RWPE2 (cell line): ENCODE results near the gene GSDME.

ENCODE experiments used
- ATAC-seq: fragments of 200-7000 bp; cut with Tn5 transposase; 3 replicates; pipeline ENCODE4 v1.9.1; 2021; ENCODE audit warnings: low read depth
- DNase-seq: peaks from one replicate; pipeline ENCODE4 v3.0.0-alpha.2; 2020; ENCODE audit warnings: low spot score
- H3K27ac ChIP-seq: fragments of 450-650 bp; 2 replicates; pipeline ENCODE4 v1.5.1; 2017; ENCODE audit warnings: mild to moderate bottlenecking; ENCODE audit not compliant: poor library complexity, severe bottlenecking
- H3K27me3 ChIP-seq: fragments of 250-450 bp; sonication (Bioruptor Pico); 2 replicates; pipeline ENCODE4 v1.5.1; 2021; ENCODE audit warnings: mild to moderate bottlenecking, moderate library complexity; ENCODE audit not compliant: insufficient read depth, poor library complexity, severe bottlenecking
- H3K36me3 ChIP-seq: fragments of 250-450 bp; sonication (Bioruptor Pico); 2 replicates; pipeline ENCODE4 v1.5.1; 2020; ENCODE audit warnings: low read depth, mild to moderate bottlenecking, moderate library complexity
- H3K4me1 ChIP-seq: fragments of 250-450 bp; sonication (Bioruptor Pico); 2 replicates; pipeline ENCODE4 v1.5.1; 2021; ENCODE audit warnings: mild to moderate bottlenecking, moderate library complexity; ENCODE audit not compliant: insufficient read depth, poor library complexity, severe bottlenecking
- H3K4me3 ChIP-seq: fragments of 250-450 bp; sonication (Bioruptor Pico); 2 replicates; pipeline ENCODE4 v1.5.1; 2021; ENCODE audit warnings: mild to moderate bottlenecking, moderate library complexity; ENCODE audit not compliant: severe bottlenecking
- H3K9me3 ChIP-seq: fragments of 250-450 bp; sonication (Bioruptor Pico); 2 replicates; pipeline ENCODE4 v1.5.1; 2021; ENCODE audit warnings: mild to moderate bottlenecking, moderate library complexity; ENCODE audit not compliant: severe bottlenecking
- TF ChIP-seq, protein P1 (sequence below): fragments of 450-650 bp; IDR thresholded peaks from one replicate; pipeline ENCODE4 v1.5.1; 2017; ENCODE audit warnings: mild to moderate bottlenecking, moderate library complexity; ENCODE audit not compliant: poor library complexity, severe bottlenecking

The GSDME gene

DNA sequence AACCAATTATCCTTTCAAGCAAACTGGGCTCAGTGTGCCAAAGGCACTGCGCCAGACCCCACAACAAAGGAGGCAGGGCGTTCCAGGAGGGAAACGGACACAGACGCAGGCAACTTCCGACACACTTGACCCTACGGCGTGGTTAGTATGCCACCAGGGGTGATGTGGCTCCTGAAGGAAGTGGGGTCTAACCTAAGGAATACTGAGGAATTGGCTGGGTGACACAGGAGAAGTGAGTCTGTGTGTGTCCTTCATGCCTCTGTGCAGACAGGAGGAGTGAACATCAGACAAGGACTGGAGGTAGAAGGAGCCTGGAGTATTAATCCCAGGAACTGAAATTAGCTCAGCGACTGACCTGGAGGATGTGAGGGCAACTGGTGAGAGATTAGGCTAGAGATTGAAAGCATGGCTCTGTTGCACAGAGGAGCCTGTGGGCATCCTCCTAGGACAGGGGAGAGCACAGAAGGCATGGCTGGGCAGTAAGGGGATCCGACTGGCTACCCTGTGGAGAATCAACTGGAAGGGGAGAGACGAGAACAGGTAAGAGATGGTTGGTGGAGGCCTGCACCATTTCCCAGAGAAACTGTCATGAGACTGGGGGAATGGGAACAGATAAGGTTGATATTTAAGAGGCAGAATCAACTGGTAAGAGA, 27.8 kb downstream of the GSDME start:
- Histone ChIP-seq H3K9me3 (no peaks in the 10 kb centered on the region), H3K27me3 (no peaks in the 10 kb centered on the region), H3K27ac (no peak overlapping the region), H3K36me3 (peaks cover 9% of the 10 kb centered on the region; the same call in 1 of the 2 replicates), H3K4me1 (no peaks in the 10 kb centered on the region), H3K4me3 (no peak overlapping the region)
- TF ChIP-seq, protein P1, sequence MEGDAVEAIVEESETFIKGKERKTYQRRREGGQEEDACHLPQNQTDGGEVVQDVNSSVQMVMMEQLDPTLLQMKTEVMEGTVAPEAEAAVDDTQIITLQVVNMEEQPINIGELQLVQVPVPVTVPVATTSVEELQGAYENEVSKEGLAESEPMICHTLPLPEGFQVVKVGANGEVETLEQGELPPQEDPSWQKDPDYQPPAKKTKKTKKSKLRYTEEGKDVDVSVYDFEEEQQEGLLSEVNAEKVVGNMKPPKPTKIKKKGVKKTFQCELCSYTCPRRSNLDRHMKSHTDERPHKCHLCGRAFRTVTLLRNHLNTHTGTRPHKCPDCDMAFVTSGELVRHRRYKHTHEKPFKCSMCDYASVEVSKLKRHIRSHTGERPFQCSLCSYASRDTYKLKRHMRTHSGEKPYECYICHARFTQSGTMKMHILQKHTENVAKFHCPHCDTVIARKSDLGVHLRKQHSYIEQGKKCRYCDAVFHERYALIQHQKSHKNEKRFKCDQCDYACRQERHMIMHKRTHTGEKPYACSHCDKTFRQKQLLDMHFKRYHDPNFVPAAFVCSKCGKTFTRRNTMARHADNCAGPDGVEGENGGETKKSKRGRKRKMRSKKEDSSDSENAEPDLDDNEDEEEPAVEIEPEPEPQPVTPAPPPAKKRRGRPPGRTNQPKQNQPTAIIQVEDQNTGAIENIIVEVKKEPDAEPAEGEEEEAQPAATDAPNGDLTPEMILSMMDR: no peak
- DNase-seq (no peak), ATAC-seq (no peak)

DNA sequence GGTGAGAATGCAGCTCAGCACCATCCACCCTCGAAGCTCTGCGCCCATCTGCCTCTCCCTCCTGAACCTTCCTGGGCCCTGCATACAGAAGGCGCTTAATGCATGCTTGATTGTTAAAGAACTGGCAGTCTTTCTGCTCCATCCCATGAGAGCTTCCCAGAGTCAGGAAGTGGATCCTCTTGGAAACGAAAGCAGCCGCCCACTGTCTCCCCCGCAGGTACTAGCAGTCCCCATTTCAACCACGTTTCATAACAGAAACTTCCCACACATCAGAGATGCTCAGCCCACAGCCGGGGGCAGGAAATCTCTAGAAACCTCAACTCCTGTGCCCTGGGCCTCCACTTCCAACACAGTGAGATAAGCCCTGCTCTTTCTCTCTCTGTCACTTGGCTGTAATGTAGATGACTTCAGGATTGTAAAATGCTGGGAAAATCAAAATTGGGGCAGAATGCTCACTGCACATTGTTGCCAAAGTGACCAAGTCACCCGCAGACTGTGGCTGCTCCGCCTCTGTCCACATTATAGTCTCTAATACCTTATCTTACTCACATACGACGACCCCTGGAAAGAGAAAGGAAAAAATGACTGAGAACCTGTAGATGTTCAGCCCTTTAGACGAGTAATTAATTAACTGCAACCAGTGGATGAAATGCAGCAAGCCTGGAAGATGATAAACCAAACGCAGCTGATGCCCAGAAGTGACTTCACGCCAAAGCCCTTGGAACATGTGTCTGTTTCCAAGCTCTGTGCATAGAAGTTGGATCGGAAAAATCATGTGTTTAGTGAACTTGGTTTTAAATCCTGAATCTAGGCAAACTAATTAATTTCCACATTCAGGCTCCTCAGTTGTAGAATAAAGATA, 28.5 kb downstream of the GSDME start:
- H3K9me3 ChIP-seq: no peaks in the 10 kb centered on the region
- TF ChIP-seq, protein P1: no peak
- H3K27me3 ChIP-seq: no peaks in the 10 kb centered on the region
- no peaks in the 10 kb centered on the region for H3K4me1 ChIP-seq
- no peak overlapping the region for H3K4me3 ChIP-seq
- H3K27ac ChIP-seq: no peak overlapping the region
- no peak for ATAC-seq
- no peak for DNase-seq
- peaks cover 9% of the 10 kb centered on the region; the same call in 1 of the 2 replicates for H3K36me3 ChIP-seq

DNA sequence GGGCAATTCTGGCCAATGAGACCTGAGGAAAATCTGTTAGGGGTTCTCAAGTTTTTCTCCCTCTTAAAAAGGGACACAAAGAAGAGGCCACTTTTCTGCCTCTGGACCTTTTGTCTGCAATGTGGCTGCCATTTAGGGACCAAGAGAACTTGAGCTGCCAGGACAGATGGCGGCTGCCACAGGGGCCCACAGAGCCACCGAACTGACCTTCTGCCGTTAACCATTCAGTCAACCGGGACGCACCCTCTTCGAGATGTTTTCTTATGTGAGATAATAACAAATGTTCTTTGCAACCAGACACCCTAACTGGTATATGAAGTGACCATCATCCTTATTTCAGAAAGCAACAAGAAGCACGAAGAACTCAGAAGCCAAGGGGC, 29.2 kb downstream of the GSDME start:
- Histone ChIP-seq H3K4me1 (no peaks in the 10 kb centered on the region), H3K27ac (no peak overlapping the region), H3K4me3 (no peak overlapping the region), H3K36me3 (peaks cover 9% of the 10 kb centered on the region; the same call in 1 of the 2 replicates), H3K27me3 (no peaks in the 10 kb centered on the region), H3K9me3 (no peaks in the 10 kb centered on the region)
- peak; percentile 8 for DNase-seq
- ATAC-seq: no peak
- TF ChIP-seq, protein P1: no peak

DNA sequence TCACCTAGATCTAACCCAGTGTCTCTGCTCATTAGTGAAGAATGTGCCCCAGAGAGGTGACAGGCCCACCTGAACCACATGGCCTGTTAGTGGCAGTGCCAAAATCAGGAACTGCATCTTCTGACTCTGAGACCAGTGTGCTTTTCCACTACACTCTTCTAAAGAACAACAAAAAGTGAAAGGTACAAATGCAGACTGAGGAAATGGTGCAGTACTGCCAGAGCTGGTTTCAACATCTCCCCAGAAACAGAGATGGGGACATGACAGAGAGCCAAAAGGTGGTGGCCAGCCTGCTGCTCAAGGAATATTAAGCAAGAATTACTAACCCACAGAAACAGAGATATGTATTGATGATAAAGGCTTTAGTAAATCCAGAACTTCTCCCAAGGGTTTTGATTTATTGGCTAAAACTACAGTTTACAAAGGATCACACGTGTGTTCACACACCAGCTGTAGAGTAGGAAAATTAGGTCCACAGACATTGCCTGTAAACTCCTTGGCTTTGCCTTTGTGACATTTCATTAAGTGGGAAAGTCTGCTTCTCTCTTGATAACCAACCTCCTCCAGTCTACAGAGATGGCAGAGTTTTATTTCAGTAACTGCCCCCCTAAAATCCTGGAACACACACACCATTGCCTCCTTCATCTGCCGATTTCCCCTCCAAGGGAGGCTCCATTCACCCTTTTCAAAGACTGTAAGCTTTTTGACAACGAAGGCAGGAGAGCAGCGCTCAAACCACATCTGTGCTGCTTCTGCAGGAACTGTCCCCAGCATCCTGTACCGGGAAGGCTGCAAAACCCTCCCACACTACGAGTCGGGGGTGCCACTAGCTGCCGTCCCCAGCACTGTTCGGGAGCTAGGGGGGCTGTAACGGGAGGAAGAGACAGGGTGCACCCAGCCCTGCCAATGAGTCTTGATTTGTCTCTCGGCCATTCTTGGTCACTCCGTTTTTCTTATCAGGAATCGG, 29.8 kb downstream of the GSDME start:
- Histone ChIP-seq H3K27me3 (no peaks in the 10 kb centered on the region), H3K36me3 (peaks cover 9% of the 10 kb centered on the region; the same call in 1 of the 2 replicates), H3K9me3 (no peaks in the 10 kb centered on the region), H3K4me1 (no peaks in the 10 kb centered on the region), H3K4me3 (no peak overlapping the region), H3K27ac (no peak overlapping the region)
- TF ChIP-seq, protein P1: no peak
- no peak for ATAC-seq
- peak; percentile 29 for DNase-seq
